Measurements from ENCODE around the gene CDK9.
"Not testable (repeated sequence)": the region's sequence is repeated elsewhere in the genome, so short reads cannot be mapped to it uniquely, and the experiment has no call there.

CDK9 gene

DNA sequence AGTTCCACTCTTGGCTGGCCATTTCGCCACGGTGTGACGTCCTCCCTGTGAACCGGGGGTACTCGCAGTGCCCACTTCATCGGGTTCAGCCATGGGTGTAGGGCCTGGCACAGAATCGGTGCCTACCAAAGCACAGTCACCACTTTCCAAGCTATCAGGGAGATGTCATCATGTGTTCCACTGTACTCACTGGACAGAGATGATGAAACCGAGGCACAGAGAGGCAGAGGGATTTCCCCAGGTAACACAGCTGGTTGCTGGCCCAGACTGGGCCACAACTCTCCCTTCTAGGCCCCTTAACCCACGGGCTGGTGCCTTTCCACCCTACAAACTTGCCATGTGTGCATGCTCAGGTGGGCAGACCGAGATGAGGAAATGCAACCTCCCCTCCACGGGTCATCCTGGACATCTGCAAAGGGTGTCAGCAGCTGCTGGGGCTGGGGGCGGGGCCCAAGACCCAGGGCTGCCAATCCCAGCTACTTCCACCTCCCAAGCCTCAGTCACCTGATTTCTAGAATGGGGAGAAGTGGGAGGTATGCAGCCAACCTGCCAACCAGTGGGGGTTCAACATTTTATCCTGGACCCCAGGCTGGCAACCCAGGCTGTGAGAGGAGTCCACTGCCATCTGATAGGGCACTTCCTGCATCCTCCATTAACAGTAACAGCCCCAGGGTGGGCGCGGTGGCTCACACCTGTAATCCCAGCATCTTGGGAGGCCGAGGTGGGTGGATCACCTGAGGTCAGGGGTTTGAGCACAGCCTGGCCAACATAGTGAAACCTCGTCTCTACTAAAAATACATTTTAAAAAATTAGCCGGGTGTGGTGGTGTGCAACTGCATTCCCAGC is 6.5 kb upstream of the CDK9 start:
- DNase-seq (ENCODE audit: low read depth in 3 of 3), result peak in 2 of 3 experiments; percentile 43 to 53

DNA sequence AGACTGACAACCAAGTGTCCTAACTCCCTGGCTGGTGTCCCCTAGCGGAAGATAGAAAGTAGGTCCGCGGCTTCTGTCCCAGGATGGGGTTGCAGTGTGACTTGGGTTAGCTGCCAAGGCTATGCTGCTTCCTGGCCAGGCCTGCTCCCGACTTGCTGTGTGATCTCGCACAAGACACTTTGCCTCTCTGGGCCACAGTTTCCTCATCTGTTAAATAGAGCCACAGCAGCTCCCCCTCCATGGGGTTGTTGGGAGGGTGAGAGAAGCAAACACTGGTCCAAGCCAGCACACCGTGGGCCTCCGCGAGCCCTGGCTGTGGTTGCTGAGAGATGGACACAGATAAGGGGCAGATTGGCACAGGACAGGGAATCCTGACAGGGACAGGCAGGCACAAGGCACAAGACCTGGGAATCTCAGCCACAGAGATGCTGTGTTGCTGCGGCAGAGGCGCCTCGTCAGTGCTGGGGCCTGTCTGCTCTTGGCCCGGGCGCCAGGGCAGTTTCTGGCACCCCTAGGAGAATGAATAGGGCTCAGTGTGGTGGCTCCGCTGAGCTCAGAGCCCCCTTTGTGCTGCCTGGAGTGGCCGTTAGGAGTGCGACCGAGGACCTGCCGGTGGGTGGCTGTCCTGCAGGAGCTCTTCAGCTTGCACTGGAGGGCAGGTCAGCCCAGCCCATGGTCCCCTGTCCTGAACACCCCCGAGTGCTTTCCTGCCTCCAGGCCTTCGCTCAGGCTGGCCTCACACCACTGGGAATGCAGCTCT is 5.5 kb upstream of the CDK9 start:
- no peak for DNase-seq (ENCODE audit: low read depth in 3 of 3)

DNA sequence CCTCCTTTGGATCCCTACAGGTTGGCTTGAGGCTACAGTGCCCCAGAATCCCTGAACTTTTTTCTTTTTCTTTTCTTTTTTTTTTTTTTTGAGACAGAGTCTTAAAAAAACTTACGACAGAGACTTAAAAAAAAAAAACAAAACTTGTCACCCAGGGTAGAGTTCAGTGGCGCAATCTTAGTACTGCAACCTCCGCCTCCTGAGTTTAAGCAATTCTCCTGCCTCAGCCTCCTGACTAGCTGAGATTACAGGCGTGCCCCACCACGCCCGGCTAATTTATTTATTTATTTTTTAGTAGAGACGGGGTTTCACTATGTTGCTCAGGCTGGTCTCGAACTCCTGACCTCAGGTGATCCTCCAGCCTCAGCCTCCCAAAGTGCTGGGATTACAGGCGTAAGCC is 4.9 kb upstream of the CDK9 start:
- not testable (repeated sequence) for DNase-seq (ENCODE audit: low read depth in 3 of 3)

DNA sequence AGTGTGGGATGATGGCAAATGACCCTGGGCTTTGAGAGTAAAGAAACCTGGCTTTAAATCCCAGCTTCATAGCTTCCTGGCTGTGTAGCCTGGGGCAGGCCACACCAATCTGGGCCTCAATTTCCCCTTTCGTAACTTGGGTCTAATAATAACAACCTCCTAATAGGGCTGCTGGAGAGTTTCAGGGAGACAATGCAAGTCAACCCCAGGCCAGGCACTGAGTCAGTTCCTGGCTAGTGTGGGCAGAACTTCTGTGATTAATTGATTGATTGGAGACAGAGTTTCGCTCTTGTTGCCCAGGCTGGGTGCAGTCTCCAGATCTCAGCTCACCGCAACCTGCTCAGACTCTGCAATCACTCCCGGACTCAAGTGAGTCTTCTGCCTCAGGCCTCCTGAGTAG is 4.0 kb upstream of the CDK9 start:
- DNase-seq (ENCODE audit: low read depth in 3 of 3), result no peak

DNA sequence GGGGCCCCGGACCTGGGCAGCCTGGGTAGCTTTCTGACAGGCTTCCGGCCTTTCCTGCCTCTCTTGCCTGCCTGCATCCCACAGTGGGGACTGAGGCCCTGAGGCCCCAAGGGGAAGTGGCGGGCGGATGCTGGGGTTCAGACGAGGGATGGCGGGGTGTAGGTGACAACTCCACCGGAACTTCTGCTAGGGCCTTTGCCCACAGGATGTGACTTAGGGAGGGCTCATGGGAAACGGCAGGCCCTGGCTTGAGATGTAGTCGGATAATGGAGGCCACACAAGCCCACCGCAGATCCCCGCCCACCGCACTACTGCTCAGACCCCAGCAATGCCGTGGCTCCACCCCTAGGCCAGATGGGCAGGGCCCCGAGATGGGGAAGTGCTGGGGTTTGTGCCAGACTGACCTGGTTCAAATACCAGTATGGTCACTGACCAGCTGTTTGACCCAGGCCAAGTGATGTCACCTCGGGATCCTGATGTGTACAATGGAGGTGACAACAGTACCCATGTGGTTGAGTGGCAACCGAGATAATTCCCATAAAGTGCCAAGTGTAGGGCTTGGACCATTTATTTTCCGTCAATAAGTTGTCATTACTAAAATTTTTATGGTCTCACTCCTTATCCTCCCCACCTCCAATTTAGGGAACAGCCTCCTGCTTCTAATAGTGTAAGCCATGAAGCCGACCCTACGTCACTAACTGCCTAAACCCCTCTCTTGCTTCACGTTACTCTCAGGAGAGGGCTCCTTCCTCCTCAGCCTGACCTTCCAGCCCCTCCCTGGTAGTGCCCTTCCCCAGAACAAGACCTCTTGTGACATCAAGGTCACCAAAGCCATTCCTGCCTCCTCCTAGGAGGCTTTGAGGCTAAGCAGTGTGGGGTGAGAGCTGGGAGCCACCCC is 2.5 kb upstream of the CDK9 start:
- DNase-seq (ENCODE audit: low read depth in 3 of 3), result peak in 2 of 3 experiments; percentile 27 to 45

DNA sequence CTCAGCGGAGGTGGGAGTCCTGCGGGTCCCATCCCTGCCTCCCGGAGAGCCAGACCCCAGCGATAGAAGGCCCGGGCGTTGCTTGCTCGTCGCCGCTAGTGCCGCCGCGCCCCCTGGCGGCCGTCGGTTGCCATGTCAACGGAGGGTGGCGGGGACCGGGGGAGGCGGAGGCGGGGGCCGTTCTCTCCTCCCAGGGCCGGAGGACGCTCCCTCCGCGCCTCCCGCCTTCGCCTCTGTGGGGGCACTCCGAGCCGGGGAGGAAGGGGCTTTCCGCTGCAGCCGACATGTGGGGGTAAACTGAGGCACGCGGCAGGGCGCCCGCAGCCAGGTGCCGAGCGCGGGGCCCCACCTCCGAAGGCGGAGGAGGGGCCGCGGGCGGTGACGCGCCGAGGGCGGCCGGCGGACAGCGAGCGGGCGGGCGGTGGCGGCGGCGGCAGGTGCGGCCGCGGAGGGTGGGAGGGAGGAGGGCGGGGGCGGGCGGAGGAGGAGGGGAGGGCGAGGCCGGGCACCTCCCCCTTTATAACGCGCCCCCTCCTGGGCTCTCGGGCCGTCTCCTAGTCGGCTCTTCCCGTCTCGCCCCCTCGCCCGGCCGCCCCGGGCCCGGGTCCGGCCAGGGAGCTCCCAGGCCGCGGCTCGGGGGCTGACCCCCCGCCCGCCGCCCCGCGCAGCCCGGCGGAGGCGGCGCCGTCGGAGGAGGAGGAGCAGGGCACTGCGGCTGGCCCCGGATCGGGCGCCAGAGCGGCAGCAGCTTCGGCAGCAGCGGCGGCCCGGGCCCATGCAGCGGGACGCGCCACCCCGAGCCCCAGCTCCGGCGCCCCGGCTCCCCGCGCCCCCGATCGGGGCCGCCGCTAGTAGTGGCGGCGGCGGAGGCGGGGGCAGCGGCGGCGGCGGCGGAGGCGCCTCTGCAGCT is 556 bp upstream of the CDK9 start:
- peak; percentile 74 to 82 (median 82) for DNase-seq (ENCODE audit: low read depth in 3 of 3)

DNA sequence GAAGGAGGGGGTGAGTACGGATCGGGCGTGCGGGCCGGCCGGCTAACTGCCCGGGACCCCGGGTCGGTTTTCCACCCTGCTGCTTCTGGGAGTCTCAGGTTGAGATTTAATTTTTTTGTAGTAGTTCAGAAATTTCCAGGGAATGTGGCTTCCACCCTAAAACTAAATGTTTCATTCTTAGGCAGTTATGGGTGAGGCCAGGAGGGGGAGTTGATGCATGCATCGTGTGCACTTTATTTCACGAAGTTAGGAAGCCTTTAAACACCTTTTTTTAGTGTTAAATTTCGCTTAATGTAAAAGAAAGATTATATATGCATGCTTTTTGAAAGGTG is 905 bp downstream of the CDK9 start:
- DNase-seq (ENCODE audit: low read depth in 3 of 3), result no peak

DNA sequence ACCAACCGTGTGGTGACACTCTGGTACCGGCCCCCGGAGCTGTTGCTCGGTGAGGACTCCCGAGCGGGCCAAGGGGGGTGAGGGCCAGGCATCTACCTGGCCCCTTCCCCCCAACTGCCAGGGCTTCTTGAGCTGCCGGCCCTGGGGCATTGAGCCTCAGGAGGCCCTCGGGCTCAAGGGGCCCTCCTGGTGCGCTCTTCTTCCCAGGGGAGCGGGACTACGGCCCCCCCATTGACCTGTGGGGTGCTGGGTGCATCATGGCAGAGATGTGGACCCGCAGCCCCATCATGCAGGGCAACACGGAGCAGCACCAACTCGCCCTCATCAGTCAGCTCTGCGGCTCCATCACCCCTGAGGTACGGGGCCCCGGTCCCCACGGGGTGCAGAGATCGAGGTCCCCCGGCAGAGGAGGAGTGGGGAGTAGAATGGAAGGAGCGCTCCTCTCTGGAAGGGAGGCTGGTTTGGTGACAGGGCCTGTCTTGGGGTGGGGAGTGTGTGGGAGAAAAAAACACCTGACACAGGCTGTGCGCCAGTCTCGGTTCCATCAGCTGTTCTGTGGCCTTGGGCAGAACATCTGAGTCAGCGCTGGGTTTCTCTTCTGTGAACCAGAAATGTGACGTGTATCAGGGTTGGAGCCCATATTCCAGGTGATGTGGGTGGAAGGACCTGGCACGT is 2.6 kb downstream of the CDK9 start:
- DNase-seq (ENCODE audit: low read depth in 3 of 3), result peak in 1 of 3 experiments; percentile 34

DNA sequence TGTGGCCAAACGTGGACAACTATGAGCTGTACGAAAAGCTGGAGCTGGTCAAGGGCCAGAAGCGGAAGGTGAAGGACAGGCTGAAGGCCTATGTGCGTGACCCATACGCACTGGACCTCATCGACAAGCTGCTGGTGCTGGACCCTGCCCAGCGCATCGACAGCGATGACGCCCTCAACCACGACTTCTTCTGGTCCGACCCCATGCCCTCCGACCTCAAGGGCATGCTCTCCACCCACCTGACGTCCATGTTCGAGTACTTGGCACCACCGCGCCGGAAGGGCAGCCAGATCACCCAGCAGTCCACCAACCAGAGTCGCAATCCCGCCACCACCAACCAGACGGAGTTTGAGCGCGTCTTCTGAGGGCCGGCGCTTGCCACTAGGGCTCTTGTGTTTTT is 3.3 kb downstream of the CDK9 start:
- no peak for DNase-seq (ENCODE audit: low read depth in 3 of 3)

DNA sequence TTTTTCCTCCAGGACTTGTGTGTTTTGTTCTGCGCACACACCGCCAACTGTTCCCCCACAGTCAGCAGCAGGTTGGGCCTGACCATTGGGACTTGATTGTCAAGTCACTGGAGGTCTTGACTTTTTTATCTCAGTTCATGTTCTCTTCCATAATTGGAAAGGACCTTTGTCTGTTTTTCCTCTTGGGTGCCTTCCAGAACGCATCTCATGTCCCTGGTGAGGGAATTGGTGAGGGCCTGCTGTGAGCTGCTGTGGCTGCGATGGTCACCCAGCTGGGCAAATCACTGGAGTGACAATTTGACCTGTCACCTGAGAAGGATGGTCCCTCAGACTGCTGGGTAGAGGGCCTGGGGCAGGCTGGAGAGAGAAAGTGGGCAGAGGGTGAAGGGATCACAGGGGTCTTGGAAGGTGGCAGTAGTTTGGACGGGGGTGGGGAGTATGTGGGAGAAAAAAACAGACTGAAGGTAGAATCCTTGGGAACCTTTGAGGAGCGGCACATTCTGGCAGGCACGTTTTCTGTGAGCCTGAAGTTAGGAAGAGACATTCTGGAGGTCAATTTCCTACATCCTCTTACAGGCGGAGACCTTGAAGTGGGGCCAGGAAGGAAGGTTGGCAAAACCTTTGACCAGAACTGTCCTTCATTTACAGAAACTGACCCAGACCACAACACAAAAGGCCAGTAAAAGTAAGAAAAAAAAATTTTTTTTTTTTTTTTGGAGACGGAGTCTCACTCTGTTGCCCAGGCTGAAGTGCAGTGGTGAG is 4.4 kb downstream of the CDK9 start:
- DNase-seq (ENCODE audit: low read depth in 3 of 3), result no peak

DNA sequence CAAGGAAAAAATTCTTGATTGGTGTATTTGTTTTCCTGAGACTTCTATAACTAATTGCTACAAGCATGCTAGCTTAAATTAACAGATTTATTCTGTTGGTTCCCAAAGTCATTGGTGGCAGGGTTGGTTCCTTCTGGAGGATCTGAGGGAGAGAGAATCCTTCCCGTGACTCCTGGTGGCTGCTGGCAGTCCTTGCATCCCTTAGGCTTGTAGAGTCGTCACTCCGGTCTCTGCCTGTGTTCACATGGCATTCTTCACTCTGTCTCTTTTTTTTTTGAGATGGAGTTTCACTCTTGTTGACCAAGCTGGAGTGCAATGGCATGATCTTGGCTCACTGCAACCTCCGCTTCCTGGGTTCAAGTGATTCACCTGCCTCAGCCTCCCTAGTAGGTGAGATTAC is 5.3 kb downstream of the CDK9 start:
- DNase-seq (ENCODE audit: low read depth in 3 of 3), result no peak

DNA sequence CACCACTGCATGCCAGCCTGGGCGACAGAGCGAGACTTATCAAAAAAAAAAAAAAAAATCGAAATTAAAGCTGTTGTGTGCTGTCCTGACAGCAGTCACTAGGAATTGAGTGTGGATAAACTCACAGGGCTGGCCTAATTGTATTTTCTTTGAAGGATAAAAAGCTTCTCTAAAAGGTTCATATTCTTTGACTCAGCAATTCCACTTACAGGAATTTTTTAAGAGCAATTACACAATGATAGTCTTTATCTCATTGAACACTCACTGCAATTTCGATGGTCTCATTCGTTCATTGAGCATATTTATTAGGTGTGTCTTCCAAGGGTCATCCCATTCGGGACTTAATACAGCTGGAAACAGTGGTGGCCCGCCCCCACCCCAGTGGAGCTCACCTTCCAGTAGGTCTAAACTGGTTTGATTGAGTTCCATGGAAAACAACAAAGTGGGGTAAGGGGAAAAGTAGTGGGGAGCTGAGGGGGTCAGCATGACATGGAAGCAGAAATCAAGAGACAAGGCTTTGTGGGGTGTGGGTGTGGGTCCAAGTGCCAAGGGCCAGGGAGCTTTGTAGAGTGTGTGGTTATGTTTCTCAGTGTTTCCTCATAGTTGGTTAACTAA is 6.7 kb downstream of the CDK9 start:
- no peak for DNase-seq (ENCODE audit: low read depth in 3 of 3)

DNA sequence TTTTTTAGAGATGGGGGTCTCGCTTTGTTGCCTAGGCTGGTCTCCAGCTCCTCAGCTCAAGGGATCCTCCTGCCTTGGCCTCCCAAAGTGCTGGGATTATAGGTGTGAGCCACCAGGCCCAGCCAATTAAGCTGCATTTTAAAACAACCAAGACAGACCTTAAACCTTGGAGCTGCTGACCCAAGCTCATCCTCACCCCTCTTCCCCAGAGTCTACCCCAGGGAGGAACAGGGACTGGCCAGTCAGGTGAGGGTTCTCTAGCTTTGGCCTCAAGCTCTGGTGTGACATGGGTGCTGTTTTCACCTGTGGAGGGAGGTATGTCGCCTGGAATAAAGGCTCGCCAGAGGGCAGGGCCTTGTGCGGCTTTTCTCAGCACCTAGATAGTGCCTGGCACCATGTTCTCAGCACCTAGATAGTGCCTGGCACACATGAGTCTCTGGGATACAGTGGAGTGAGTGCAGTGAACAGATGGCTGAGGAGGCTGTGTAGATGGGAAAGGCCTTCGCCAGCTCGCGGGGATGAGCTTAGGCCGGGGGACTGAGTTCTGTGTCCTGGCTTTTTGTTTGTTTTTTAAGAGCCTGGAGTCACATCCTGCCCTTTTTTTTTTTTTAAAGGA is 7.4 kb downstream of the CDK9 start:
- DNase-seq (ENCODE audit: low read depth in 3 of 3), result no peak

DNA sequence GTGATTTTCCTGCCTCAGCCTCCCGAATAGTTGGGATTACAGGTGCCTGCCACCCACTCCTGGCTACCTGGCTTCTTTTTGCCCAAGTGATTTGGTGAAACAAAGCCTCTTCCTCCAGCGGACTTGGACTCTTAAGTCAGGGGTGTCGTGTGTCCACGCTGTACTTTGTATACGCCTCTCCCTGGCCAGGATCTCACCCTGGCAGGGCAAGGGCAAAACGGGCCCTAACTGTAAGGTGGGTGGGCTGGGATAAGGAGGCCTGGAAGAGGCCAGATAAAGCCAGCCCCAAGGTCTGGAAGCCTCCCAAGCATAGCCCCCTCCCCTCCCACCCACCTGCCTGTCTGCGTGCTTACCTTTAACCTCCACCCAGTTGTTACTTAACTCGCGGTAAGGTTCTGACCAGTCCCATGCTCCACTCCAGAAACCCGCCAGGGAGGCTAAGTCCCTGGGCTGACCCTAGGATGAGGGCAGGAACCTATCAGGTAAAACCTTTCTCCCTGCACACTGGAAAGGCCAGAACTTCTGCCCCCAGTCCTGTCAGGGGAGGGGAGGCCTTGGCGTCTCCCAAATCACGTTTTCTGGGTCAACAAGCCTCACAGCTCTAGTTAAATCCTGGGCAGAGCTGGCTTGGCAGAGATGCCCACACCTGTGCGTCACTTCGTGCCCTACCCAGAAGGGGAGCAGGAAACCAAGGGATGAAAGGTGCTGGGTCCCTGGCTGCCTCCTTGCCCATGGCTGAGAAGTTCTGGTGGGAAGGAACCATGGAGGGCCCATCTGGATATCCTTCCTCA is 8.4 kb downstream of the CDK9 start:
- DNase-seq (ENCODE audit: low read depth in 3 of 3), result no peak

DNA sequence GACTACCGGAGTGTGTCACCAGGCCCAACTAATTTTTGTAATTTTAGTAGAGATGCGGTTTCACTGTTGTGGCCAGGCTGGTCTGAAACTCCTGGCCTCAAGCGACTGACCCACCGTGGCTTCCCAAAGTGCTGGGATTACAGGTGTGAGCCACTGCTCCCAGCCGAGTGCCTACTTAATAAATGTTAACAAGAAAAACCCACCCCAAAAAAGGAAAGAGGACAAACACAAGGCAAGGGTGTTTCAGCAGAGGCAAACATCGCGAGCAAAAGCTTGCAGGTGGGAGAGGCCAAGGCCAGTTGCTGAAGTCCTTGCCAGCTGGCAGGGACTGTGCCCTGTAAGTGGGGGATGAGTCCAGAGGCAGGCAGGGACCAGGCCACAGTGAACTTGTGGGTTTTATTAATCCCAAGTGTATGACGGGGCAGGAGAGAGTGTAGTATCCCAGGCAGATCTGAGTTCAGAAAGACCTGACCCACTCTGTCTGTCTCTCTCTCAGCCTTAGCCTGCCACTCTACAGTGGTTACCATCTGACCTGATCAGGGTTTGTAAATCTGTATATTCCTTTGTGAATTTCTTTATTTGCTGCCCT is 10.5 kb downstream of the CDK9 start:
- DNase-seq (ENCODE audit: low read depth in 3 of 3), result no peak

DNA sequence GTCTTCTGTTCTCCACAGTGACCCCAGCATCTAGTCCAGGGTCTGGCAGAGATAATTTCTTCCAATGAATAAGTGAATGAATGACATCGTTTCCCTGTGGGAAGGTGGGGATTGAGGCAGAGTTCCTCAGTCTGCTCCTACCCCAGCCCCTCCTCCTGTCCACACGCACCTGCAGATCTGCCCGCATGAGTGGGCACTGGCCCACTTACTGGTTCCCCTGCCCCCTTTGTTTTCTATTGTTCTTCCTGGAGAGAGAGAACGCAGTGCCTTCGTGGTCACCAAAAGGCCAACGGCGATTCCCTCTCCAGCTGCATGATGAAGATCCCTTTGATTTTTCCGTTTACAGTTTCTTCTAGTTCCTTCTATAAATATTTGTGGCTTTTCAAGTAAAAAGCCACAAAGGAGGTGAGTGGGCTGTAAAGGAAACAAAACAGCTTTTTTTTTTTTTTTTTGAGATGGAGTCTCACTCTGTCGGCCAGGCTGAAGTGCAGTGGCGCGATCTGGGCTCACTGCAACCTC is 11.1 kb downstream of the CDK9 start:
- no peak for DNase-seq (ENCODE audit: low read depth in 3 of 3)

DNA sequence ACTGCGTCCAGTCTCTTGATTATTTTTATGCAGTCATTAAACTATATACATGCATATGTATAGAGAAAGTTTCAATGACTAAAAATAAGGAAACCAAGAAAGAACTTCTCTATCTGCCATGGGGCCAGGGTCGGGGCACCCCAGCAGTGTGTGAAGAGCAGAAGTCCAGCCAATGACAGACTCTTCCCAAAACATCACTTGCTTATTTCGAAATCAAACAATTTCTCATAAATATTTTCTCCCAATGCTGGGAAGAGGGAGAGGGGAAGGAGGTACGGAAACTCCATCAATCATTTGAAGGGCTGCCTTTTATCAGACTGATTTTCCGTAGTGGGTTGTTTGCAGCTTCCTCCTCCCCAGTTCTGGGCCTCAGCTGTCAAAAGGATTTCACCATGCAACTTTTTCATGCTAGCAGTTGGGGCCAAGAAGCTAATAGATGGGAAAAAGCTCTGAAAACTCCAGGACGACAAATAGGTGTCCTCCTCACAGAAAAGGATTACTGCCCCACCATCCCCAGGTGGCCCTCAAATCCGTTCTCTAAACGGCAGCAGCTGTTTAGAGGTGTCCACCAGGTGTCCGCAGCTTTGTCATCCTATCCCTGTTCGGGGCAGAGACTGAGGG is 16.2 kb downstream of the CDK9 start:
- DNase-seq (ENCODE audit: low read depth in 3 of 3), result no peak
